GM21786 (cell line): Measurements from ENCODE around the gene PRRT2.
"Not testable (repeated sequence)": the region's sequence is repeated elsewhere in the genome, so short reads cannot be mapped to it uniquely, and the experiment has no call there.

ENCODE experiments used
- ATAC-seq: cut with Tn5 transposase; IDR thresholded peaks from one replicate; pipeline ENCODE4 v1.9.1; 2021; ENCODE audit not compliant: unreplicated experiment

Gene PRRT2

DNA sequence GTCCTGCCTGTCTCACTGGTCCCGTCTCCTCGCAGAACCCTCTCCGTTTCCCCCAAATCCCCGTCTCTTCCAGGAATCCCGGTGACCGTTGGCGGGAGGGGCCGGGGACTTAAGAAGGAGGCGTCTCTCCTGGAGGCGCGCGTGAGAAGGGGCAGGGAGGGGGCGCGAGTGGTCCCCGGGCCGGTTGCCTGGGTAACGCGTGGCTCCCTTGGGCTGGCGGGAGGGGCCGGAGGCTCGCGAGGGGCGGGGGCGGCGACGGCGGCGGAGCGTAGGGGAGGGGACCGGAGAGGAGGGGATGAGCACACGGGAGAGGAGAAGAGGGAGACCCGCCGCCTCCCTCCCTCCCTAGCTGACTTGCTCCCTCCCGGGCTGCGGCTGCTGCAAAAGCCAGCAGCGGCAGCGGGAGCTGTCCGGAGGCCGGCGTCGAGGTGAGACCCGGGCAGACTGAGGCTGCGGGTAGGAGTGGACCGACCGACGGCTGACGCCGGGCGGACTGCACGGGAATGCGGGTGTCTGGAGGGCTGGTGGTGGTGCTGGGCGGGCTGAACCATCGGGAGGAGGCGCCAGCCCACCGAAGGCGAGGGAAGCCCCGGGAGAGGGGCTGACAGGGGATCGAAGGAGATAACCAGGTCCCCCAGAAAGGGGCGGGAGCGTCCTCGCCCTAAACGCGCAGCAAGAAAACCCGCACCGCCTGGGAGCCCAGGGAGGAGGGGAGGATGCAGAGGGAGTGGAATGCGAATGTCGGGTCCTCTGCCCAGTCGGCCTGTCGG lies at the start of gene PRRT2:
Gene PRRT2, plus strand, starts transcription at position 298 of the 770 bp plus-strand sequence. CDS start 862 bp downstream, outside the sequence.
- no peak for ATAC-seq

DNA sequence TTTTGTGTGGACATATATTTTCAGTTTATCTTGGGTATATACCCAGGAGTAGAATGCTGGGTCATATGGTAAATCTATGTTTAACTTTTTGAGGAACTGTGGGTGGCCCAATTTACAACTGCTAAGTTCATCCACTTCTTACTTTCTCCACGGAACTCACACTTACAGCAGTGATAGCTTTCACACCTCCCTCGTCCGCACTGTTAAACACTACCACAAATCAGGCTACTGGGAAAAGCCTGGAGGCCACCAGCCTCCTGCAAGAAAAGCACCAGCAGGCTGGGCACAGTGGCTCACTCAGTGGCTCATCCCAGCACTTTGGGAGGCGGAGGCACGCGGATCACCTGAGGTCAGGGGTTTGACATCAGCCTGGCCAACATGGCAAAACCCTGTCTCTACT lies 48.7 kb upstream of the PRRT2 start:
- no peak for ATAC-seq

DNA sequence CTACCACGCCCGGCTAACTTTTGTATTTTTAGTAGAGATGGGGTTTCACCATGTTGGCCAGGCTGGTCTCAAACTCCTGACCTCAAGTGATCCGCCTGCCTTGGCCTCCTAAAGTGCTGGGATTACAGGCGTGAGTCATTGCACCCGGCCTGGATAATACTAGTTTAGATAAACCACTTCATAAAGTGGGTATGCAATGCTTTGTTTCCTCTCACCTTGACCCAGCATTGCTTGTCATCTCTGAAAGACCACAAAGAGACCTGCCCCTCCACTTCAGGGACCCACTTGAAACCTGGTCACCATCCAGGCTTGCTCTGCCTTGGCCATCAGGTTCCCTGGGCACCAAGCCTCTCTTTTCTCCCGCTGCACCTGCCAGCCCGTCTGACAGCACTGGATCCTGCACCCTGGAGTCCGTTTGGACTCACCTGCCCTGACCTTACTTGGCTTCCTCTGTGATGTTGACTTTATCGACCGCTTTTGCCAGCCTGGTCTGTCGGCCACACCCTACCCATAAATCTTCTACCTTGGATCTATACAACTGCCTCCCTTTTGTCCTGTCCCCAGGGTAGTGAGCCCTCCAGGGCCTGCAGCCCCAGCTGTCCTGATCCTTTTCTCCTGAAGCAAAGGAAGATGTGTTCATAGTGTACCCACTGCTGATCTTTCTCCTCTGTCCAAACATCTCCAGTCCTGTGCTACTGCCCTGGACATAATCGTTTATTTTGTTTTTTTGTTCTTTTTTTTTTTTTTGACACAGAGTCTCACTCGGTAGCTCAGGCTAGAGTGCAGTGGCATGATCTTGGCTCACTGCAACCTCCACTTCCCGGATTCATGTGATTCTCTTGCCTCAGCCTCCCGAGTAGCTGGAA lies 46.6 kb upstream of the PRRT2 start:
- ATAC-seq = no peak

DNA sequence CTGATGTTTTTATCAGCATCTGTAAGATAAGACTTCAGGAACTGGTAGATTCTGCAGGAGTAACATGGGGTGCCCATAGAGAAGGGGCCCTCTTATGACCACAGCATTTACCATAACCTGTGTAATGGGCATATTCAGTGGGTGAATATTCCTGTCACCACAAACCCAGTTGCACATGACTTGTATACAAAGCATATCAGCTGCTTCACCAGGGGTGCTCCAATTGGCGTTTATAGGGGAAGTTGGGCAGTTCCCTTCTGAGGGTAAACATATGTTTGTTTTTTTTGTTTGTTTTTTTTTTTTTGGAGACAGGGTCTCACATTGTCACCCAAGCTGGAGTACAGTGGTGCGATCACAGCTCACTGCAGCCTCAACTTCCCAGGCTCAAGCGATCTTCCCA lies 45.4 kb upstream of the PRRT2 start:
- ATAC-seq = no peak

DNA sequence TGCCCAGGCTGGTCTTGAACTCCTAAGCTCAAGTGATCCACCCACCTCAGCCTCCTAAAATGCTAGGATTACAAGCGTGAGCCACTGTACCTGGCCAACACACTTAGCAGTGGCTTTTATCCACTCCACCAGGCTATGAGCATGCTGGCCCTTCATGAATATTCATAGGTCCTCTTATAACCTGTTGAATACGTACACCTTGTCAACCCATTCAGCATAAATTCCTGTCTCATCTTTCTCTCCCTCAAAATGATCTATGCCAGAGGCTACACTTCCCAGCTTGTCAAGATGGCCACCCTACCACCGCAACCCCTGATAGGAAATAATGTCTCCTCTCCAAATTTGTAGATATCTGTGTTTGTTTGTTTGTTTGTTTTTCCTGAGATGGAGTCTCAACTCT lies 44.9 kb upstream of the PRRT2 start:
- no peak for ATAC-seq

DNA sequence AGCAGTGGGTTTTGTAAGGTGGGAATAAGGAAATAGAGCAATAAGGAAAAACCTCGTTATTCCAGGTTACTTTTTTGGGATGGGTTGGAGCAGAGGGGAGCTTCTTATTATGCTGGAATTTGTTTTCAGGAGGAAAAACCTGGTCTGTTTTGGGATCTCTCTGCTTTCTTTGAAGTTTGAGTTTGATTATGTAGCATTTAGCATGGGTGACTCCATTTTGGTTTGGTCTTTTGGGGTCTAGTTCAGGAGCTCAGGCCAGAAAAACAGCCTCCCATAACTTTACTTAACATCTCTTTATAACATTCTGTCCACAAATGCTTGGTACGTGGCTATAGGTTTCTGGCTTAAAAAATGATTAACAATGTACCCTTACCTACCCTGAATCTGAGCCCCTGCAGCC lies 42.5 kb upstream of the PRRT2 start:
- no peak for ATAC-seq

DNA sequence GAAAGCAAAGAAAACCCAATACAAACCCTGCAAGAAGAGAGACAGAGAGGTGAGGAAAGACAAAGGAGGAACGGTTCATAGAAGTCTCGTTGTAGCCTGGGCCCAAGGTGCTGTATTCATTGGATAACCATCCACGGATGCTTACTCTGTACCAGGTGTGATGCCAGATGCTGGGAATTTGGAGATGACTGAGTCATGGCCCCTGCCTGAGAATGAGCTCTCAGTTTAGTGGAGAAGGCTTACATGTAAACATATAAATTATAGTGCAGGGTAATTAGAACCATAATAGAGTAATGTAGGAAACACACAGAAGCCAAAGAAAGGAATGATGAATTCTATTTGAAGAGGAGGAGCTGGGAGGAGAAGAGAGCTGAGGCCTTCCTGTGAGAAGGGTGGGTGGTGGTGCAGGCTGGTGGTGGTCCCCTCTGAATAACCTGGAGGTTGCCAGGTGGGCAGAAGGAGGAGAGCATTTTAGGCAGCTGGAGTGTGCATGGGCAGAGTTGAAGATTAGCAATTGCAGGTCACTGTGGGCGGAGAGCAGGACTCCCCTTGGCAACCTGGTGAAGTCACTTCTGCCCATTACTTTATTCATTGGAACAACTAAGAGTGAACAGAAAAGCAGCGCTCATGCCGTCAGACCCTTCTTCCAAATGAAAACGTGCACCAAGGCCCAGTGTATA lies 41.6 kb upstream of the PRRT2 start:
- ATAC-seq = no peak

DNA sequence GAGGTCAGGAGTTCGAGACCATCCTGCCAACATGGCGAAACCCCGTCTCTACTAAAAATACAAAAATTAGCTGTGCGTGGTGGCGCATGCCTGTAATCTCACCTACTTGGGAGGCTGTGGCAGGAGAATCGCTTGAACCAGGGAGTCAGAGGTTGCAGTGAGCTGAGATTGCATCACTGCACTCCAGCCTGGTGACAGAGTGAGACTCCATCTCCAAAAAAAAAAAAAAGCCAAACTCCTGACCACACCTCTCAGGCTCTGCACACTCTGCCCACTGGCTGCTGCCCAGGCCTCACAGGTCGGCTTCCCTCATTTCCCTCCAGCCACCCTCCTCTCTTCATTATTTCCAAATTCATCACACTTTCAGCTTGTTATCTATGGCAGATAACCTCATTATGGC lies 39.7 kb upstream of the PRRT2 start:
- not testable (repeated sequence) for ATAC-seq

DNA sequence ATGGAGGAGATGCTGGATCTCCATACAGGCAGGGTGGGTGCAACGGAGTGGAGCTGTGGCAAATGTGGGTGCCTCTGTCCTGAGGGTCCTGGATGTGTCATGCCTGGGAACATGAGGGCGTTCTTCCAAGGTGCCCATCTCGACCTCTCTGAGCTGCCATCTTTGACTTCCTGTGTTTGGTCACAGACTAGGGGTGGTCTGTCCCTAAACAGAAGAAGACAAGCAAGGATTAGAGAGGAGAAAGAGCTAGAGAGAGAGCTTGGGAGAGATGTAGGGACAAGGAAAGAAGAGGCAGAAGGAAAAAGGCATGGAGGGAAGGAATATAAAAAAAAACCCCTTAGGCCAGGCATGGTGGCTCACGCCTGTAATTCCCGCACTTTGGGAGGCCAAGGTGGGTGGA lies 37.3 kb upstream of the PRRT2 start:
- ATAC-seq = no peak

DNA sequence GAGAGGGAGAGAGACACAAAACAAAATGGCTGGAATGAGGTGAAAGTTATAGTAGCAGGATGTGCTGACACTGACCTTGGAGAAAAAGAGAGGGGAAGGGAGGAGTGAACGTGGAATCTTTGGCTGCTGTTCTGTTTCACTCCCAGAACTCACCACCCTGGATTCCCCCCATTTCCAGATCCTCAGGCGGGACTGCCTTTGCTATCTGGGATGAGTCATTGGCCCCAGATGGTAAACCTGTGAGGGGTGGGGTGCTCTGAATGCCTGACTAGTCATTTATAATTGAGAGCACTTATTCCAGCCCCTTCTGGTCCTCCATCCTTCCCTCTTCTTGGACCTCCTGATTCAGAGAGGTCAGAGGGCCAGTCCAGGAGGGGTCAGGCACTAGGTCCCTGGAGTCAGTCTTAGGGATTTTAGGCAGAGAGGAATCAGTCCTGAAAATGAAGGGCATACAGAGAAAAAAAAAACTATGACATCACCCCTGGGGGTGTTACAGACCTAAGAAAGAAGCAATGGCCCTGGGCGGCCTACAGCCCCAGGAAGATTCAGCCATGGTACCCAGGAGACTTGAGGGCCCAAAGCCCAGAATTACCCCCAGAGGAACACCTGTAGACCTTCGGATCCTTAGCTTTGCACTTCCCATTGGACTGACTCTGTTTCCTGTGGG lies 36.1 kb upstream of the PRRT2 start:
- no peak for ATAC-seq

DNA sequence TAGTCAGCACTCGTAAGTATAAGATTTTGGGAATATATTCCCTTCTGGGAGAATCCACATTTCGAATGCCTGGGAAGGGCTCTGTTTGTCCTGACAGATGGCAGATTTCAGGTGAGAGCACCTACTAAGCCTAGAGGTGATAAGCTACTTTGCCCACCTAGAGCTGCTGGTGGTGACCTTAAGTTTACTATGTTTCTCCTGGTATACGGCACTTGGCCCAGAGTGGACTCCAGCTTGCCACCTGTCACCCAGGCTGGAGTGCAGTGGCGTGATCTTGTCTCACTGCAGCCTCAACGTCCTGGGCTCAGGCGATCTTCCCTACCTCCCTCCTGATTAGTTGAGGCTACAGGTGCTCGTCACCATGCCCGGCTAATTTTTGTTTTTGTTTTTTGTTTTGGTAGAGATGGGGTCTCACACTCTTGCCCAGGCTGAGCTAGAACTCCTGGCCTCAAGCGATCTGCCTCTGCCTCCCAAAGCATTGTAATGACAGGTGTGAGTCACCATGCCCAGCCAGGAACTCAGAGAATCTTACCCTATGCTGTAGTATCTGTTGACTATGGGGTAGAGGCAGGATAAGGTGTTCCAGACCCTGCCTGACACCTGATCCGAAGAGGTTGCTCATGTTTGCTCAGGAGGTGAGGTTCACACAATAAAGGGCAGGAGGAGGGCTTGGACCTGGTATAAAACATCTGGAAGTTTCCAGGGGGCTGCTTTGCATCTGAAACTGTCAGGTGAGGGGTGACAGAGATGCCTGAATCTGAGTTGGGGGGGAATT lies 34.2 kb upstream of the PRRT2 start, which contains the start of gene ZG16:
Gene ZG16, plus strand, starts transcription at position 681 of the 775 bp plus-strand sequence. CDS start 1,011 bp downstream, outside the sequence.
- ATAC-seq = no peak

DNA sequence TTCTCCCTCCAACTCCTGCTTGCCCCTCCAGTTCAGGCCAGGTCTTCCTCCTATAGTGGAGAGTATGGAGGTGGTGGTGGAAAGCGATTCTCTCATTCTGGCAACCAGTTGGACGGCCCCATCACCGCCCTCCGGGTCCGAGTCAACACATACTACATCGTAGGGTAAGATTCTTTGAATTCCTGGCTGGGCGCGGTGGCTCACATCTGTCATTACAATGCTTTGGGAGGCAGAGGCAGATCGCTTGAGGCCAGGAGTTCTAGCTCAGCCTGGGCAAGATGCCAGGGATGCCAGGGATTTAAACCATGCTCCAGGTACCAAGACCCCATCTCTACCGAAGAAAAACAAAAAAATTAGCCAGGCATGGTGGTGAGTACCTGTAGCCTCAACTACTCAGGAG lies 32.5 kb upstream of the PRRT2 start:
- no peak for ATAC-seq

DNA sequence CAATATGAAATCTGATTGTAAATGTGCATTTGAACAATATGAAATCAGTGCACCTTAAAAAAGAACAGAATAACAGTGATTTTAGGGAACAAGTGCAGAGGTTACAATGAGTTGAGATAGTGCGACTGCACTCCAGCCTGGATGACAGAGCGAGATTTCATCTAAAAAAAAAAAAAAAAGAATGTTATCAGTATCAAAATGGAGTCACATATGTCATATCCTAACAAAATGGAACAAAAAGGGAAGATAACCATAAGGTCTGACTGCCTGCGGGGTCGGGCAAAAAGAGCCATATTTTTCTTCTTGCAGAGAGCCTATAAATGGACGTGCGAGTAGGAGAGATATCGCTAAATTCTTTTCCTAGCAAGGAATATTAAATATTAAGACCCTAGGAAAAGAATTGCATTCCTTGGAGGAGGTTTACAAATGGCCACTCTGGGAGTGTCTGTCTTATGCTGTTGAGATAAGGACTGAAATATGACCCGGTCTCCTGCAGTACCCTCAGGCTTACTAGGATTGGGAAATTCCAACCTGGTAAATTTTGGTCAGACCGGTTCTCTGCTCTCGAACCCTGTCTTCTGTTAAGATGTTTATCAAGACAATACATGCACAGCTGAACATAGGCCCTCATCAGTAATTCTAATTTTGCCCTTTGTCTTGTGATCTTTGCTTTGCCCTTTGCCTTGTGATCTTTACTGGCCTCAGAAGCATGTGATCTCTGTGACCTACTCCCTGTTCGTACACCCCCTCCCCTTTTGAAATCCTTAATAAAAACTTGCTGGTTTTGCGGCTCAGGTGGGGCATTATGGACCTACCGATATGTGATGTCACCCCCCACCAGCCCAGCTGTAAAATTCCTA lies 28.7 kb upstream of the PRRT2 start:
- ATAC-seq = not testable (repeated sequence)

DNA sequence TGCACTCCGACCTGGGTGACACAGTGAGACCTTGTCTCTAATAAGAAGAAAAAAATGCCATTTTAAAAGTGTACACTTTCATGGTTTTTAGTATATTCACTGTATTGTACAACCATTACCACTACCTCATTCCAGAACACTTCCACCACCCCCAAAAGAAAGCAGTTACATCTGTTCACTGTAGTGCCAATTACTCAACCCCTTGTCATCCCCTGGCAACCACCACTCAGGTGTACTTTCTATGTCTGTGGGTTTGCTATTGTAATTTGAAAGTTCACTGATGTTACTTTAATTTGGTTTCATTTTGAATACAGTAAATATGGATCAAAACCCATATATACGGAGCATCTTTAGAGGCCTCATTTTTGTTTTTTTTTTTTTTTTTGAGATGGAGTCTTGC lies 27.8 kb upstream of the PRRT2 start:
- no peak for ATAC-seq

DNA sequence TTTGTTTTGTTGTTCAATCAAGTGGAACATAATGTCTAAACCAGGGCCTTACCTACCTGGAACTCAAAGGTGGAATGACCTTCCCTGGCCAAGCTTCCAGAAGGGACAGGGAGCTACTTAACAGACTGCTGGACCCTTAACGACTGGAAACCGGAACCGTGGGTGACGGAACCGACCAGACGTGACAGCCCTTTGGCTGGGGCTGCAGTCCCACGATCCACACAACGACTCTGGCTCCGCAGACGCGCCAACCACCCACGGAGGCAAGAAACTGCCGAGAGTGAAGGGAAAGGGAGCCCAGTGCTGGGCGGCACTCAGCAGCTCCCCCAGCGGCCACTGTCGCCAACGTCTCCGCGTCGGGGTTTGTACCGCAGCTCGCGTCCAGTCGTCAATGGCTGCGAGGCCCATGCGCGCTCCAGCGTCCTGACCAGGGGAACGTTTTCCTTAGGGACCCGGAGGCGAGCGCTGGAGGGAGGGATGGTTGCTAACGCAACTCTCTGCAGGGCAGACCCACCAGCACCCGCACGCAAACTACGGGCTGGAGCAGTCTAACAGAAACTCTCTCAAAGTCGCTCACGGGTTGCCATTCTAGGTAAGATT lies 27.0 kb upstream of the PRRT2 start:
- ATAC-seq = no peak

DNA sequence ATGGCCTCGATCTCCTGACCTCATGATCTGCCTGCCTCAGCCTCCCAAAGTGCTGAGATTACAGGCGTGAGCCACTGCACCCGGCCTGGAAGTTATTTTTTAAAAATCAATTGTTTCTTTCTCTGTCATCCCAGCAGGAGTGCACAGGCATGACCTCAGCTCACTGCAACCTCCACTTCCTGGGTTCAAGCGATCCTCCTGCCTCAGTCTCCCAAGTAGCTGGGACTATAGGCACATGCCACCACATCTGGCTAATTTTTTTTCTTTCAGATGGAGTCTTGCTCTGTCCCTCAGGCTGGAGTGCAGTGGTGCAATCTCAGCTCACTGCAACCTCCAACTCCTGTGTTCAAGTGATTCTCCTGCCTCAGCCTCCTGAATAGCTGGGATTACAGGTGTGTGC lies 24.8 kb upstream of the PRRT2 start:
- ATAC-seq = not testable (repeated sequence)

DNA sequence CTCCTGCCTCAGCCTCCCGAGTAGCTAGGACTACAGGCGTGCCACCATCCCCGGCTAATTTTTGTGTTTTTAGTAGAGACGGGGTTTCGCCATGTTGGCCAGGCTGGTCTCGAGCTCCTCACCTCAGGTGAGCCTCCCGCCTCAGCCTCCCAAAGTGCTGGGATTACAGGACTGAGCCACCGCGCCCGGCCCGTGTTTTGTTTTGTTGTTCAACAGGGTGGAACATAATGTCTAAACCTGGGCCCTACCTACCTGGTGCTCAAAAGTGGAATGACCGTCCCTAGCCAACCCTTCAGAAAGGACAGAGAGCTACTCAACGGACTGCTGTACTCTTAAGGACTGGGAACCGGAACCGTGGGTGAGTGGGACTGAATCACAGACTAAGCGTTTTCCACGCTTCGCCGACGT lies 22.2 kb upstream of the PRRT2 start:
- ATAC-seq = no peak

DNA sequence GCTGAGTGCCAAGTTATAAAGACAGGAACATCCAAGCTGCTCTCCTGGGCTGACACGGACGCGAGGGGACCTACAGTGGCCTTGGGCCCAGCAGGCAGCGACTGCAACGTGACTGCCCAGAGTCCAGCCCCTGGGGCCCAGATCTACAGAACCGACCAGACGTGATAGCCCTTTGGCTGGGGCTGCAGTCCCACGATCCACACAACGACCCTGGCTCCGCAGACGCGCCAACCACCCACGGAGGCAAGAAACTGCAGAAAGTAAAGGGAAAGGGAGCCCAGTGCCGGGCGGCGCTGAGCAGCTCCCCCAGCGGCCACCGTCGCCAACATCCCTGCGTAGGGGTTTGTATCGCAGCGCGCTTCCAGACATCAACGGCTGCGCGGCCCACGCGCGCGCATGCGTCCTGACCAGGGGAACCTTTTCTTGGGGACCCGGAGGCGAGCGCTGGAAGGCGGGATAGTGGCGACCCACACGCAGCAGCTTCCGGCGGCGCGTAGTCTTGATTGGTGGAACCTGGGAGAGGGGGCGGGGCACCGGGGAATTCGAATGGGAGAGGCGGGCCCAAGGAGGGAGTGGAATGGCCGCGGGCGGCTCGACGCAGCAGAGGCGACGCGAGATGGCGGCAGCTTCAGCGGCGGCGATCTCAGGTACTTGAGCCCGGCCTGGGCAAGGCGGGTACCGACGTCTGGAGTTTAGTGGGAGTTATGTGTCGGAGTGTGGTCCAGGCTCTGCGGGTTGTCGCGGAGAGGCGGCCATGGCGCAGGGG lies 21.6 kb upstream of the PRRT2 start, which contains the start of gene KIF22:
Gene KIF22, plus strand, starts transcription at position 569 of the 766 bp plus-strand sequence. Its CDS starts 9 bp downstream, at position 578.
- ATAC-seq = peak; percentile 89
